ENCODE results near the gene GLB1L.
A peak's percentile ranks its signal among the peaks of the same experiment; 100 is the strongest.
"Not testable (repeated sequence)": the region's sequence is repeated elsewhere in the genome, so short reads cannot be mapped to it uniquely, and the experiment has no call there.

The GLB1L gene

DNA sequence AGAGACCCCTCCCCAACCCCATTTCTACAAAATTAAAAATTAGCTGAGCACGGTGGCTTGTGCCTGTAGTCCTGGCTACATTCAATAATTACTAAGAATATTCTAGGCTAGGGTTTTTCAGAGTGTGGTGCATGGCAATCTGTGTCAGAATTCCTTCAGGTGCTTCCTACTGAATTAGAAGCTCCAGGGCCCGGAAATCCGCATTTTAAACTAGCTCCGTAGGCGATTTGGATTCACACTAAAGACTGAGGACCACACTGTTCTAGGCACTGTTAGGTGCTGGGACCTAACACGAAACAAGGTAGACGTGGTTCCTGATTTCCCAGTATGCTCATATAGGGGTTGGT, 39.3 kb downstream of the GLB1L start:
- Histone ChIP-seq H4K20me1 (ENCODE audit: insufficient read depth, low read length) (no peaks in the 10 kb centered on the region), H3K9me2 (replicated peaks; ENCODE audit: insufficient read depth, low read length) (no peaks in the 10 kb centered on the region), H3K4me3 (ENCODE audit: low read length) (peak overlapping the region; percentile 84), H3K36me3 (replicated peaks; ENCODE audit: insufficient read depth, low read length) (no peaks in the 10 kb centered on the region), H3K9ac (ENCODE audit: low read length) (peak overlapping the region; percentile 78), H3K4me2 (ENCODE audit: low read depth, low read length) (peak overlapping the region; percentile 70), H2AFZ (ENCODE audit: low read length) (peak overlapping the region; percentile 52), H3K9me3 (replicated peaks; ENCODE audit: insufficient read depth, low read length) (no peaks in the 10 kb centered on the region), H3K27me3 (replicated peaks; ENCODE audit: insufficient read depth, low read length) (no peaks in the 10 kb centered on the region), H3K27ac (ENCODE audit: low read length) (peak overlapping the region; percentile 79; the same call in 1 of the 2 replicates), H3K4me1 (ENCODE audit: low read length) (peaks cover 10% of the 10 kb centered on the region; the same call in 1 of the 2 replicates), H3F3A (ENCODE audit: insufficient read depth, low read length) (peaks cover 13% of the 10 kb centered on the region), H3K79me2 (ENCODE audit: low read length) (peaks cover 12% of the 10 kb centered on the region; the same call in 1 of the 2 replicates)
- no peak for TF ChIP-seq EZH2 (optimal IDR thresholded peaks at IDR 0.05; ENCODE audit: low read depth, low read length)
- TF ChIP-seq EZH2phosphoT487 (IDR thresholded peaks at IDR 0.05; ENCODE audit: low read length) = no peak
- no peak for DNase-seq

DNA sequence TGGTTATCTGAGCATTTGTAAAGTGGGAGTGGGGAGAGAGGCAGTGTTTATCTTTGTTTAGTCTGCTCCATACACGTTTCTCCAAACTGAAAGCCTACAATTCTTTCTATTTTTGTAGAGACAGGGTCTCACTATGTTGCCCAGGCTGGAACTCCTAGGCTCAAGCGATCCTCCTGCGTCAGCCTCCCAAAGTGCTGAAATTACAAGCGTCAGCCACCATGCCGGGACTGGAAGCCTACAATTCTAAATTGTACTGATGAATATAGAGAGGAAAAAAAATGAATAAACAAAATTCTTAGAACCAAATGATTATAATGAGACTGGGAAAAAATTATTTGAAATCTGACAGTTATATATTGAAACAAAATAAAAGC, 40.1 kb downstream of the GLB1L start:
- no peaks in the 10 kb centered on the region for H3K36me3 ChIP-seq (replicated peaks; ENCODE audit: insufficient read depth, low read length)
- no peaks in the 10 kb centered on the region for H3K27me3 ChIP-seq (replicated peaks; ENCODE audit: insufficient read depth, low read length)
- H3K9me3 ChIP-seq (replicated peaks; ENCODE audit: insufficient read depth, low read length) = no peaks in the 10 kb centered on the region
- H3K9me2 ChIP-seq (replicated peaks; ENCODE audit: insufficient read depth, low read length) = no peaks in the 10 kb centered on the region
- no peak overlapping the region for H3K9ac ChIP-seq (ENCODE audit: low read length)
- peaks cover 12% of the 10 kb centered on the region; the same call in 1 of the 2 replicates for H3K79me2 ChIP-seq (ENCODE audit: low read length)
- H3K4me3 ChIP-seq (ENCODE audit: low read length) = no peak overlapping the region
- no peak overlapping the region for H3K4me2 ChIP-seq (ENCODE audit: low read depth, low read length)
- H3F3A ChIP-seq (ENCODE audit: insufficient read depth, low read length) = peaks cover 13% of the 10 kb centered on the region
- TF ChIP-seq EZH2 (optimal IDR thresholded peaks at IDR 0.05; ENCODE audit: low read depth, low read length) (no peak), EZH2phosphoT487 (IDR thresholded peaks at IDR 0.05; ENCODE audit: low read length) (no peak)
- DNase-seq = no peak
- no peaks in the 10 kb centered on the region for H4K20me1 ChIP-seq (ENCODE audit: insufficient read depth, low read length)
- no peak overlapping the region for H3K27ac ChIP-seq (ENCODE audit: low read length)
- H2AFZ ChIP-seq (ENCODE audit: low read length) = no peak overlapping the region
- peaks cover 10% of the 10 kb centered on the region; the same call in 1 of the 2 replicates for H3K4me1 ChIP-seq (ENCODE audit: low read length)

DNA sequence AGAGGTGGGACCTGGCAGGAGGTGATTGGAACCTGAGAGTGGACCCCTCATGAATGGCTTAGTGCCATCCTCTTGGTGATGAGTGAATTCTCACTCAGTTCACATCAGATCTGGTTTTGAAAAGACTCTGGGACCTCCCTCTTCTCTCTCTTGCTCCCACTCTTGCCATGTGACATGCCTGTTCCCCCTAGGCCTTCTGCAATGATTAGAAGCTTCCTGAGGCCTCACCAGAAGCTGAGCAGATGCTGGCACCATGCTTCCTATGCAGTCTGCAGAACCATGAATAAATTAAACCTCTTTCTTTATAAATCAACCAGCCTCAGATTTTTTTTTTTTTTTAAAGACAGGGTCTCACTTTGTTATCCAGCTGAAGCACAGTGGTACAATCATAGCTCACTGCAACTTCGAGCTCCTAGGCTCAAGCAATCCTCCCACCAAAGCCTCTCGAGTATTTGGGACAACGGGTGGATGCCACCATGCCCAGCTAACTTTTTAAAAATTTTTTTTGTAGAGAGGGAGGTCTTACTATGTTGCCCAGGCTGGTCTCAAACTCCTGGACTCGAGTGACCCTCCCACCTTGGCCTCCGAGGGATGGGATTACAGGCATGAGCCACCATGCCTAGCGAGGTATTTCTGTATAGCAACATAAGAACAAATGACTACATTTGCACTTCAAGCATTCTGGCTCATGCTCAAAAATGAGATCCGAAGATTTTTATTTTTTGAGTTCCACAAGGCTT, 40.6 kb downstream of the GLB1L start:
- Histone ChIP-seq H3K9me2 (replicated peaks; ENCODE audit: insufficient read depth, low read length) (no peaks in the 10 kb centered on the region), H3K27ac (ENCODE audit: low read length) (no peak overlapping the region), H3K4me2 (ENCODE audit: low read depth, low read length) (no peak overlapping the region), H3K79me2 (ENCODE audit: low read length) (peaks cover 12% of the 10 kb centered on the region; the same call in 1 of the 2 replicates), H4K20me1 (ENCODE audit: insufficient read depth, low read length) (no peaks in the 10 kb centered on the region), H3K9ac (ENCODE audit: low read length) (no peak overlapping the region), H3K36me3 (replicated peaks; ENCODE audit: insufficient read depth, low read length) (no peaks in the 10 kb centered on the region), H3K27me3 (replicated peaks; ENCODE audit: insufficient read depth, low read length) (no peaks in the 10 kb centered on the region), H2AFZ (ENCODE audit: low read length) (no peak overlapping the region), H3K4me1 (ENCODE audit: low read length) (peaks cover 10% of the 10 kb centered on the region; the same call in 1 of the 2 replicates), H3K9me3 (replicated peaks; ENCODE audit: insufficient read depth, low read length) (no peaks in the 10 kb centered on the region), H3F3A (ENCODE audit: insufficient read depth, low read length) (peaks cover 13% of the 10 kb centered on the region), H3K4me3 (ENCODE audit: low read length) (no peak overlapping the region)
- TF ChIP-seq EZH2 (optimal IDR thresholded peaks at IDR 0.05; ENCODE audit: low read depth, low read length) (no peak), EZH2phosphoT487 (IDR thresholded peaks at IDR 0.05; ENCODE audit: low read length) (no peak)
- TF ChIP-seq, protein P1, sequence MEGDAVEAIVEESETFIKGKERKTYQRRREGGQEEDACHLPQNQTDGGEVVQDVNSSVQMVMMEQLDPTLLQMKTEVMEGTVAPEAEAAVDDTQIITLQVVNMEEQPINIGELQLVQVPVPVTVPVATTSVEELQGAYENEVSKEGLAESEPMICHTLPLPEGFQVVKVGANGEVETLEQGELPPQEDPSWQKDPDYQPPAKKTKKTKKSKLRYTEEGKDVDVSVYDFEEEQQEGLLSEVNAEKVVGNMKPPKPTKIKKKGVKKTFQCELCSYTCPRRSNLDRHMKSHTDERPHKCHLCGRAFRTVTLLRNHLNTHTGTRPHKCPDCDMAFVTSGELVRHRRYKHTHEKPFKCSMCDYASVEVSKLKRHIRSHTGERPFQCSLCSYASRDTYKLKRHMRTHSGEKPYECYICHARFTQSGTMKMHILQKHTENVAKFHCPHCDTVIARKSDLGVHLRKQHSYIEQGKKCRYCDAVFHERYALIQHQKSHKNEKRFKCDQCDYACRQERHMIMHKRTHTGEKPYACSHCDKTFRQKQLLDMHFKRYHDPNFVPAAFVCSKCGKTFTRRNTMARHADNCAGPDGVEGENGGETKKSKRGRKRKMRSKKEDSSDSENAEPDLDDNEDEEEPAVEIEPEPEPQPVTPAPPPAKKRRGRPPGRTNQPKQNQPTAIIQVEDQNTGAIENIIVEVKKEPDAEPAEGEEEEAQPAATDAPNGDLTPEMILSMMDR (IDR thresholded peaks at IDR 0.05; ENCODE audit: low read length) = no peak
- DNase-seq = no peak

DNA sequence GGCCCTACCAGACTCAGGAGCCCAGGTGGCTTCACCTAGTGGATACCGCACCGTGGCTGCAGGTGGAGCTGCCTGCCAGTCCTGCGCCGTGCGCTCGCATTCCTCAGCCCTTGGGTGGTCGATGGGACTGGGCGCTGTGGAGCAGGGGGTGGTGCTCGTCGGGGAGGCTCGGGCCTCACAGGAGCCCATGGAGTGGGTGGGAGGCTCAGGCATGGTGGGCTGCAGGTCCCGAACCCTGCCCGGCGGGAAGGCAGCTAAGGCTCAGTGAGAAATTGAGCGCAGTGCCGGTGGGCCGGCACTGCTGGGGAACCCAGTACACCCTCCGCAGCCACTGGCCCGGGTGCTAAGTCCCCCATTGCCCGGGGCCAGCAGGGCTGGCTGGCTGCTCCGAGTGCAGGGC, 43.9 kb downstream of the GLB1L start:
- not testable (repeated sequence) for H3K79me2 ChIP-seq (ENCODE audit: low read length); DNase-seq; H4K20me1 ChIP-seq (ENCODE audit: insufficient read depth, low read length); H3K4me1 ChIP-seq (ENCODE audit: low read length); H3K9me2 ChIP-seq (replicated peaks; ENCODE audit: insufficient read depth, low read length); H3K9ac ChIP-seq (ENCODE audit: low read length); H3F3A ChIP-seq (ENCODE audit: insufficient read depth, low read length); H3K36me3 ChIP-seq (replicated peaks; ENCODE audit: insufficient read depth, low read length); H3K9me3 ChIP-seq (replicated peaks; ENCODE audit: insufficient read depth, low read length); H3K27me3 ChIP-seq (replicated peaks; ENCODE audit: insufficient read depth, low read length); H3K4me3 ChIP-seq (ENCODE audit: low read length); H2AFZ ChIP-seq (ENCODE audit: low read length); H3K4me2 ChIP-seq (ENCODE audit: low read depth, low read length); H3K27ac ChIP-seq (ENCODE audit: low read length)

DNA sequence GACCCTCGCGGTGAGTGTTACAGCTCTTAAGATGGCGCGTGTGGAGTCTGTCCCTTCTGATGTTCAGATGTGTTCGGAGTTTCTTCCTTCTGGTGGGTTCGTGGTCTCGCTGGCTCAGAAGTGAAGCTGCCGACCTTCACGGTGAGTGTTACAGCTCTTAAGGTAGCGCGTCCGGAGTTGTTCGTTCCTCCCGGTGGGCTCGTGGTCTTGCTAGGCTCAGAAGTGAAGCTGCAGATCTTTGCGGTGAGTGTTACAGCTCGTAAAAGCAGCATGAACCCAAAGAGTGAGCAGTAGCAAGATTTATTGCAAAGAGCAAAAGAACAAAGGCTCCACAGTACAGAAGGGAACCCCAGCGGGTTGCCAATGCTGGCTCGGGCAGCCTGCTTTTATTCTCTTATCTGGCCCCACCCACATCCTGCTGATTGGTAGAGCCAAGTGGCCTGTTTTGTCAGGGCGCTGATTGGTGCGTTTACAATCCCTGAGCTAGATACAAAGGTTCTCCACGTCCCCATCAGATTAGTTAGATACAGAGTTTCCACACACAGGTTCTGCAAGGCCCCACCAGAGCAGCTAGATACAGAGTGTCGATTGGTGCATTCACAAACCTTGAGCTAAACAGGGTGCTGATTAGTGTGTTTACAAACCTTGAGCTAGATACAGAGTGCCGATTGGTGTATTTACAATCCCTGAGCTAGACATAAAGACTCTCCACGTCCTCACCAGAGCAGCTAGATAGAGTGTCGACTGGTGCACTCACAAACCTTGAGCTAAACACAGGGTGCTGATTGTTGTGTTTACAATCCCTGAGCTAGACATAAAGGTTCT, 44.5 kb downstream of the GLB1L start:
- H4K20me1 ChIP-seq (ENCODE audit: insufficient read depth, low read length); H3K4me1 ChIP-seq (ENCODE audit: low read length); H3K4me2 ChIP-seq (ENCODE audit: low read depth, low read length); H3K9me2 ChIP-seq (replicated peaks; ENCODE audit: insufficient read depth, low read length); DNase-seq; H3K27ac ChIP-seq (ENCODE audit: low read length); H3K36me3 ChIP-seq (replicated peaks; ENCODE audit: insufficient read depth, low read length); H3K4me3 ChIP-seq (ENCODE audit: low read length); H3K9ac ChIP-seq (ENCODE audit: low read length); H2AFZ ChIP-seq (ENCODE audit: low read length); H3K27me3 ChIP-seq (replicated peaks; ENCODE audit: insufficient read depth, low read length); H3K9me3 ChIP-seq (replicated peaks; ENCODE audit: insufficient read depth, low read length); H3F3A ChIP-seq (ENCODE audit: insufficient read depth, low read length); H3K79me2 ChIP-seq (ENCODE audit: low read length): not testable (repeated sequence)

All from MM.1S (cell line).